Pancreas (tissue), 10 donors: ENCODE data around the gene C9orf85. TPM values are rescaled to one million over a fixed set of nuclear protein-coding genes. Genes with fewer than 3 reads are reported as not detected.

Source experiments
- ATAC-seq, 4 donors: fragments of 200-7000 bp; cut with Tn5 transposase; one replicate each; pipeline versions ENCODE4 v1.8.0 to v1.9.1; 2020; ENCODE audit warnings: mild to moderate bottlenecking in 4 of 4, moderate library complexity in 4 of 4
- DNase-seq, 6 donors: peaks; one replicate each; pipeline ENCODE4 v3.0.0-alpha.2; 2020
- FAIRE-seq: peaks from 2 replicates; lab custom pipeline; 2012; peaks lifted over from hg19 to GRCh38; lab: Jason Lieb, UNC
- H3K27ac ChIP-seq, 4 donors: fragments of 200-600 bp; sonication (generic); 1 replicate in 3 of 4; 2 replicates in 1 of 4; pipeline versions ENCODE4 v1.5.0 to v1.8.0; 2020
- H3K27me3 ChIP-seq, 4 donors: fragments of 200-600 bp; one replicate each; pipeline ENCODE4 v1.8.0; 2021
- H3K36me3 ChIP-seq, 3 donors: fragments of 200-600 bp; sonication (generic) in 1 of 3; one replicate each; pipeline versions ENCODE4 v1.5.0 to v1.8.0; 2020 to 2021
- H3K4me1 ChIP-seq, 3 donors: fragments of 200-600 bp; one replicate each; pipeline ENCODE4 v1.8.0; 2021
- H3K4me3 ChIP-seq, 4 donors: fragments of 200-600 bp; sonication (generic) in 2 of 4; one replicate each; pipeline versions ENCODE4 v1.5.0 to v1.8.0; 2020 to 2021
- H3K9me3 ChIP-seq, 4 donors: fragments of 200-600 bp; one replicate each; pipeline ENCODE4 v1.8.0; 2021
- WGBS, 2 donors: extraction: QIAGEN DNeasy Blood & Tissue Kit; methylation state at CpG; one replicate each; pipeline ENCODE4 v1.1.7; 2013; 5-methylcytosine and 5-hydroxymethylcytosine counted together
- intact Hi-C, 3 donors: fragments of 100-400 bp; cut with DNase I; formaldehyde crosslinking; loops; one replicate each; pipeline versions ENCODE4 v1.11.1 to v1.14.2; 2022
- polyA plus RNA-seq, 2 donors: library from polyadenylated mRNA; stranded (reverse); fragments of 200-250 nt; gene quantifications; one replicate each; pipeline ENCODE4 v1.2.3, GENCODE V29; 2013
- total RNA-seq, 6 donors: library from RNA; stranded (reverse); fragmentation: NEBNext Ultra II Directional in 4 of 6; extraction: Animal tissue kit (Norgen Biotek cat#: 25700) in 4 of 6; gene quantifications; one replicate each; pipeline versions ENCODE4 v1.2.1 to v1.2.4, GENCODE V29; 2021 to 2023
- TF ChIP-seq, protein P1 (sequence below), 4 donors: fragments of 200-600 bp; sonication (generic) in 3 of 4; IDR thresholded peaks; one replicate each; pipeline versions ENCODE4 v1.5.0 to v1.8.0; 2021; ENCODE audit warnings: antibody characterized with exemption in 4 of 4
- donor health status: healthy with polysubstance abuse.
- donor health status: DM: no; HTN: no; CAD: no; lungs with moderate emphysema.
- donor health status: DM: no; HTN: no; CAD: no.
- donor health status: control.
- donor health status: control.
- donor health status: Bipolar disorder and iron deficiency.
- donor health status: DM: yes; HTN: yes; CAD: no.
- donor health status: DM: no; HTN: no; CAD: no.
- donor health status: DM: no; HTN: no; CAD: no.
- donor health status: DM: yes; HTN: yes; CAD: no.

C9orf85 gene
- total and polyA plus RNA-seq, 8 donors = 3.9 to 10.0 (median 5.6) TPM

DNA sequence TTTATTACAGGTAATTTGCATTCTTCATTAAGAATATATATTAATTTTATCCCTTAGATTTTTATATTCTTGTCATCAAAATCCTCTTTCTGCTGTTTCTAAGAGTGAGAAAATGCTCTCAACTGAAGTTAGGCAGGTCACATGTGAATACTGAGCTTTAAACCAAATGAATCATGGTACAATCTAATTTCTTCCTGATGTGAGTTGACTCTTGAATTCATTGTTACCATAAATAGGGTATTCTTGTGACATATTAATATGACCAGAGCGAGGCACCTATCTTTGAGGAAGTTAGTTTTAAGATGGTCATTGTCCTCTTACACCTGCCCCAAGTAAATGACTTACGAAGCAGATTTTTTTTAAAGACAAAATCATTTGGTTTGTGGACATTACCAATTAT lies 17.4 kb downstream of the C9orf85 start:
- ATAC-seq (no peak), FAIRE-seq (no peak), DNase-seq (no peak)
- Histone ChIP-seq H3K9me3 (no peaks in the 10 kb centered on the region), H3K27me3 (no peaks in the 10 kb centered on the region), H3K4me1 (peaks cover 0 to 4% (median 0%) of the 10 kb centered on the region in 3 donors), H3K27ac (no peak overlapping the region), H3K4me3 (no peak overlapping the region), H3K36me3 (no peaks in the 10 kb centered on the region)
- intact Hi-C loops = no loop called here
- TF ChIP-seq, protein P1, sequence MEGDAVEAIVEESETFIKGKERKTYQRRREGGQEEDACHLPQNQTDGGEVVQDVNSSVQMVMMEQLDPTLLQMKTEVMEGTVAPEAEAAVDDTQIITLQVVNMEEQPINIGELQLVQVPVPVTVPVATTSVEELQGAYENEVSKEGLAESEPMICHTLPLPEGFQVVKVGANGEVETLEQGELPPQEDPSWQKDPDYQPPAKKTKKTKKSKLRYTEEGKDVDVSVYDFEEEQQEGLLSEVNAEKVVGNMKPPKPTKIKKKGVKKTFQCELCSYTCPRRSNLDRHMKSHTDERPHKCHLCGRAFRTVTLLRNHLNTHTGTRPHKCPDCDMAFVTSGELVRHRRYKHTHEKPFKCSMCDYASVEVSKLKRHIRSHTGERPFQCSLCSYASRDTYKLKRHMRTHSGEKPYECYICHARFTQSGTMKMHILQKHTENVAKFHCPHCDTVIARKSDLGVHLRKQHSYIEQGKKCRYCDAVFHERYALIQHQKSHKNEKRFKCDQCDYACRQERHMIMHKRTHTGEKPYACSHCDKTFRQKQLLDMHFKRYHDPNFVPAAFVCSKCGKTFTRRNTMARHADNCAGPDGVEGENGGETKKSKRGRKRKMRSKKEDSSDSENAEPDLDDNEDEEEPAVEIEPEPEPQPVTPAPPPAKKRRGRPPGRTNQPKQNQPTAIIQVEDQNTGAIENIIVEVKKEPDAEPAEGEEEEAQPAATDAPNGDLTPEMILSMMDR (IDR thresholded peaks at IDR 0.05) = no peak
- WGBS, 2 donors = 96 to 97% methylated on average over 2 of the region's 2 CpGs

- 78 to 89% methylated on average over 2 of the region's 2 CpGs for WGBS, 2 donors
- peaks cover 0 to 4% (median 0%) of the 10 kb centered on the region in 3 donors for H3K4me1 ChIP-seq
- FAIRE-seq = no peak
- TF ChIP-seq, protein P1 (IDR thresholded peaks at IDR 0.05) = no peak
- H3K4me3 ChIP-seq = no peak overlapping the region
- DNase-seq = no peak
- no peak overlapping the region for H3K27ac ChIP-seq
- no peak for ATAC-seq
- no peaks in the 10 kb centered on the region for H3K9me3 ChIP-seq
- H3K27me3 ChIP-seq = no peaks in the 10 kb centered on the region
- H3K36me3 ChIP-seq = no peaks in the 10 kb centered on the region
- intact Hi-C loops = no loop called here
These were observed 17.8 kb downstream of the C9orf85 start for GRCh38 chr9:71929223-71929622.

DNA sequence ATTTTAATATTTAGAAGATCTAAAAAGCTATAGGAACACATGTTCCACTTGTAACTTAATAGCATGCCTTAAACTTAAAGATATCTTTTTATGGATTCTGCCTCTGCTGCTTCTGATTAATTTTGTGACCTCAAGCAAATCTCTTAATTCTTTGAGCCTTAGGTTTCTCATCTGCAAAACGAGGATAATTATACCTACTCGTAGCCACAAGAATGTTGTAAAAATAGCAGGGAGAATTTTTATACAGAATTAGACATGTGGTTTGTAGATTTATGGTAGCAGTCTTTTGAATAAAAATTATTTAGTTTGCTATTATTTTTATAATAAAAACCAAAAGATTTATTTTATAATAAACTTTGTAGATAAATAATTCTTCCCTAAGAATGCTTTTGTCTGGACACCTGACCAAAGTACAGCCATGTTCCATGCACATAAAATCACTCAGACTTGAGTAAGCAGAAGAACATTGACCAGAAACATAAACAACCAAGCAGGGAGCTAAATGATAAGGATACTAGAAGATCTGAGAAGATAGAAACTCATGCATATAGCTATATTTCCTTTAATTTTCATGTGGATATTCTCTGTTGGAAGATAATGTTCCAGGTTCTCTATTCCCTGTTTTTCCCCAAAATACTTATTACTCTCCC lies 18.5 kb downstream of the C9orf85 start:
- intact Hi-C loops = no loop called here
- ATAC-seq (no peak), FAIRE-seq (no peak)

GRCh38 chr9:71931166-71931565 lies 19.7 kb downstream of the C9orf85 start:
- FAIRE-seq (no peak), ATAC-seq (no peak), DNase-seq (no peak)
- no peaks in the 10 kb centered on the region for H3K36me3 ChIP-seq
- H3K9me3 ChIP-seq = no peaks in the 10 kb centered on the region
- peaks cover 0 to 4% (median 0%) of the 10 kb centered on the region in 3 donors for H3K4me1 ChIP-seq
- 38 to 43% methylated on average over 2 of the region's 2 CpGs for WGBS, 2 donors
- H3K4me3 ChIP-seq = no peak overlapping the region
- no peak overlapping the region for H3K27ac ChIP-seq
- intact Hi-C loops = no loop called here
- no peaks in the 10 kb centered on the region for H3K27me3 ChIP-seq
- TF ChIP-seq, protein P1 (IDR thresholded peaks at IDR 0.05) = no peak

More for the DNA sequence above, 18.5 kb downstream of the C9orf85 start:
- no peaks in the 10 kb centered on the region for H3K36me3 ChIP-seq
- TF ChIP-seq, protein P1 (IDR thresholded peaks at IDR 0.05) = no peak
- H3K4me3 ChIP-seq = no peak overlapping the region
- no peak for DNase-seq
- no peaks in the 10 kb centered on the region for H3K27me3 ChIP-seq
- WGBS, 2 donors = 82 to 88% methylated on average over 2 of the region's 2 CpGs
- H3K4me1 ChIP-seq = peaks cover 0 to 4% (median 0%) of the 10 kb centered on the region in 3 donors
- no peak overlapping the region for H3K27ac ChIP-seq
- no peaks in the 10 kb centered on the region for H3K9me3 ChIP-seq

GRCh38 chr9:71936066-71936465 lies 24.6 kb downstream of the C9orf85 start:
- DNase-seq (no peak), FAIRE-seq (no peak), ATAC-seq (no peak)
- Histone ChIP-seq H3K36me3 (no peaks in the 10 kb centered on the region), H3K27ac (no peak overlapping the region), H3K9me3 (no peaks in the 10 kb centered on the region), H3K27me3 (no peaks in the 10 kb centered on the region), H3K4me3 (no peak overlapping the region), H3K4me1 (peaks cover 0 to 4% (median 0%) of the 10 kb centered on the region in 3 donors)
- 61 to 78% methylated on average over 1 of the region's 1 CpG for WGBS, 2 donors
- TF ChIP-seq, protein P1 (IDR thresholded peaks at IDR 0.05) = no peak
- intact Hi-C loops = no loop called here
